Suprapubic skin (tissue), 4 donors: ENCODE measurements around the gene POTEI.
"Not testable (repeated sequence)": the region's sequence is repeated elsewhere in the genome, so short reads cannot be mapped to it uniquely, and the experiment has no call there.

ENCODE experiments used
- CTCF ChIP-seq, 2 donors: fragments of 200-600 bp in 1 of 2; fragments of 450-650 bp in 1 of 2; sonication (generic) in 1 of 2; IDR thresholded peaks; one replicate each; pipeline ENCODE4 v1.5.1; 2016 to 2019; ENCODE audit warnings: antibody characterized with exemption in 2 of 2, mild to moderate bottlenecking in 1 of 2, moderate library complexity in 1 of 2
- EP300 ChIP-seq: sonication (generic); formaldehyde crosslinking; IDR thresholded peaks from one replicate; pipeline ENCODE4 v1.6.1; 2017; ENCODE audit warnings: antibody characterized with exemption
- POLR2A ChIP-seq, 2 donors: fragments of 450-650 bp; IDR thresholded peaks; one replicate each; pipeline ENCODE4 v1.6.1; 2017; ENCODE audit warnings: antibody characterized with exemption in 2 of 2, mild to moderate bottlenecking in 2 of 2, moderate library complexity in 2 of 2
- POLR2AphosphoS5 ChIP-seq, 3 donors: sonication (generic); formaldehyde crosslinking; IDR thresholded peaks; one replicate each; pipeline ENCODE4 v1.6.1; 2017; ENCODE audit warnings: antibody characterized with exemption in 3 of 3

GRCh38 chr2:130549475-130549874 lies 40.3 kb upstream of the POTEI start:
- TF ChIP-seq CTCF (IDR thresholded peaks at IDR 0.05); POLR2A (IDR thresholded peaks at IDR 0.05); EP300; POLR2AphosphoS5 (IDR thresholded peaks at IDR 0.05): not testable (repeated sequence)
